Stimulated activated CD8-positive, alpha-beta memory T cell treated with anti-CD3 and anti-CD28 coated beads, Interleukin-4, amount 100 ng/mL, for 48 hours (primary cell): Measurements from ENCODE around the gene SEC61A1.

ENCODE experiments used
- DNase-seq: peaks from one replicate; pipeline ENCODE4 v3.0.0-alpha.2; 2020

The SEC61A1 gene

DNA sequence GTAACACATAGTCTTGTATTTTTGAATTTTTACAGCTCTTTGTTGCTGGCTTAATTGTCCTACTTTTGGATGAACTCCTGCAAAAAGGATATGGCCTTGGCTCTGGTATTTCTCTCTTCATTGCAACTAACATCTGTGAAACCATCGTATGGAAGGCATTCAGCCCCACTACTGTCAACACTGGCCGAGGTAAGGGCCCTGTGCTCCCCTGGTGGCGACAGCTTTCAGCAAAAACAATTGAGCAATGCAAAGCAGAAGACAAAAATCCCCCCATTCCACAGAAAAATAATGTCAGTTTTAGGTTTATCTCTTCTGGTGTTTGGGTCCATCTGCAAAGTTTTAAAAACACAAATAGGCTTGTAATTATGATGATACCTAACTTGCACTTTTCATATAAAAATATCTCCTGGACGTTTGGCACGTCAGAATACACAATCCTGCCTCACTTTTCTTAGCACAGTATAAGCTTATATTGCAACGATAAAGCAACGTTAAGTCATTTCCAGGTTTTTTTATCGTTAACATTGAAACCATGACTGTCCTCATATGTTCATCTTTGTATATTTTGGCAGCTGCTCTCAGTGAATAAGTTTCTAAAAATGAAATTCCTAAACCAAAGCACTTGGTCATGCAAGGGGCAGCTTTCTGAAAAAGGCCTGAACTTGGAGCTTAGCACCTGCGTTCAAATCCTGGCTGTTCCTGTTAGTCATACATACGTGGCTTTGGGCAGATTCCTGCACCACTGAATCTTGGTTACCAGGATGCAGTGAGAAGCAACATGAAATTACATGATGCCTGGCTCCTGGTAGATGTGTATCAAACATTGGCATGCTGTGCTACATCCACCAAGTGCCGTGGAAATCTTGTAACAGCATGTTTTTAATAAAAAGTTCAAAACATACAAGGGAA, 8.5 kb downstream of the SEC61A1 start:
- no peak for DNase-seq

DNA sequence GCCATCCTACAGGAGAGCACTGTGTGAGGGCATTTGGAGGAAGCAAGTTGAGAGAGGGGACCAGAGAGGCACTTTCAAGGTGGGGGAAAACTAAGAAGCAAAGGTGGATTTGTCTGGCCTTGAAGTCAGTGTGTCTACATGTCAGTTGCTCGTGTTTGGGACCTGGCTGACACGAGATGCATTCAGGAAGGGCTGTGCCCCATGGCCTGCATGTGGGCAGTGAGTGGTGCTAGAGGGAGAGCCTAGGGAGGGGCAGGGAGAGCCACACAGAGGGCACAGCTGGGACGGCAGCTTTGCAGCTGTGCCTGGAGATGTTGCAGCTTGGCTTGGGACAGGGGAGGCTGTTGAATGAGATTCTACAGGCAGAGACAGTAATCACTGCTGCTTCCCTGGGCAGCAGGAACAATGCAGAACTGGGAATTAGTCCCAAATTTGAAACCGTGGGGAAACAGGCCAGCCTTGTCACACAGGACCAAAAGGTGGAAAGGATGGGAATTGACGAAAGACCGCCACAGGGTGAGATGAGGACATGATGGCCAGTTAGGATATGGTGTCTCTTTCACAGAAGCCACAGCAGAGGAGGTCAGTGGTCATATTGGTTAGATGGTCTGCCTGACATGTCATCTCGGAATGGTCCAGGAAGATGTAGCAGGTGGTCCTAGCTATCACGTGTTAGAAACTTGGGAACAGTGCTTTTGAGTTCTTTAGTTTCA, 10.0 kb downstream of the SEC61A1 start:
- DNase-seq, result no peak

DNA sequence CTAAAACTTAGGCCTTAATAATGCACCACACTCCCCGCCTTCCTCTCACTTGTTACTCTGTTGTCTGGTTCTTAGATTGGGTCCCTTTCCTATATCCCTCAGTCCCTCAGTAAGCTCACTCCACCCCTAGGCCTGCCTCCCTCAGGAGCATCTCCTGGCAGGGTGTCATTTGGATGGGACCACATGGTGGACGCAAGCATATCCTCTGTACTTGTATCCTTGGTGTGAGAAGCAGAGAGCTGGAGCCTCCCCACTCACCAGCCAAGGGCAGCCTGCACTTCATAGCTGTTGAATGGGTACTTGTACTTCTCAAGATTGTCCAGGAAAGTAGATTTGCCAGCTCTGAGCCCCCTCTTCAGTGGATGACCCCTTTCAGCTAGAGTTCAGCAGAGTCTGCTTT, 11.6 kb downstream of the SEC61A1 start:
- no peak for DNase-seq

DNA sequence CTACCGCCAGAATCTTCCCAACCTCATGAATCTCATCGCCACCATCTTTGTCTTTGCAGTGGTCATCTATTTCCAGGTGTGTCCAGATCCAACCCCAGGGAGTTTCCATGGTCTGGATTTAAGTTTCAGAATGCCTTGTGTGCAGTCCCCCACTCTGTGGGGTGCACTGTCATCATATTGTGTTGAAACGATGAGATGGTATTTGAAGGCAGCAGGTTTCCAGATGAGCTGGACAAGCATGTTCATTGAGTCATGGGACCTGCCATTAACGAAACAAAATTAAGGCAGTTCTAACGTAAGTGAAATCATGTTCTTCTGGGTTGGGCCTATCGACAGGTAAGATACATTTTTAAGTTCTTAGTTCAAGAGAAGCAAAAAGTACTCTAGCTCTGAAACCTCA, 12.7 kb downstream of the SEC61A1 start:
- DNase-seq, result no peak

DNA sequence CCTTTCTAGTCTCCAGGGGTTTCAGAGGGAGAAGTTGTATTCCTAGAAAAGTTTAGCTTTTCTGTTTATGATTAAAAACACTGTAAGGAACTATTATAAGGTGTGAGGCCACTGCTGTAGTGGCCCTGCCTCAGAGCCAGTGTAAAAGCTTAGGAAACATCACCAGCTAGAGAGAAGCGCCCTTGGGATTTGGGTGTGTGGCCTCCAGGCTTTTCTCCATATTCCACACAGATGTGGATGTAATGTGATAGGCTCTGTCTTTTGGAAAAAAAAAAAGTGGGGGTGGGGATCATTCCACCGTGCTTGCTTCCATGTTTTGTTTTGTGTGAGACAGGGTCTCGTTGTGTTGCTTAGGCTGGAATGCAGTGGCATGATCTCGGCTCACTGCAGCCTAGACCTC, 13.9 kb downstream of the SEC61A1 start:
- DNase-seq, result no peak

DNA sequence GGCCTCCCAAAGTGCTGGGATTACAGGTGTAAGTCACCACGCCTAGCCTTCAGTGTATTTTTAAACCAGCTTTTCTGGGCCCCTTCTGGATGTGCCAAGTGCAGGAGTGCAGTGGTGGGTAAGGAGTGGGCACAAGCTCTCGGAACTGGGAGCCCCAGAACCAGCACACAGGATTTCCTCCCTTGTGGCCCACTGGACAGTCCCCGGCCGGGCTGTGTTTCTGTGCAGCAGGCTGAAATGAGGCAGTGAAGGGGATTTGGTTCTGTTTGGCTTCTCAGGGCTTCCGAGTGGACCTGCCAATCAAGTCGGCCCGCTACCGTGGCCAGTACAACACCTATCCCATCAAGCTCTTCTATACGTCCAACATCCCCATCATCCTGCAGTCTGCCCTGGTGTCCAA, 14.4 kb downstream of the SEC61A1 start:
- no peak for DNase-seq

DNA sequence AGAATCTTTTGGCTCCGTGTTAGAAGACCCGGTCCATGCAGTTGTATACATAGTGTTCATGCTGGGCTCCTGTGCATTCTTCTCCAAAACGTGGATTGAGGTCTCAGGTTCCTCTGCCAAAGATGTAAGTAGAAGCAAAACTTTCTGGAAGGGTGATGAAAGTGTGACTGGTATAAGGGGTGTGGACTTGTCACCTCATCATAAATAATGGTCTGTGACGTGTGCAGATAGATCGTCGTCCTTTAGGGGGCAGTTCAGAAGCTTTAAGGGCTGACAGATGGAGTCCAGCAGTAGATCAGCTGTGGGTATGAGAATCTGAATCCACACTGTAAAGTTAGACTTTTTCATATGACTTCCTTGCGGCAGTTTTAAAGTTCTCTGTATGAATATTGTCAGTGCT, 15.3 kb downstream of the SEC61A1 start:
- no peak for DNase-seq

DNA sequence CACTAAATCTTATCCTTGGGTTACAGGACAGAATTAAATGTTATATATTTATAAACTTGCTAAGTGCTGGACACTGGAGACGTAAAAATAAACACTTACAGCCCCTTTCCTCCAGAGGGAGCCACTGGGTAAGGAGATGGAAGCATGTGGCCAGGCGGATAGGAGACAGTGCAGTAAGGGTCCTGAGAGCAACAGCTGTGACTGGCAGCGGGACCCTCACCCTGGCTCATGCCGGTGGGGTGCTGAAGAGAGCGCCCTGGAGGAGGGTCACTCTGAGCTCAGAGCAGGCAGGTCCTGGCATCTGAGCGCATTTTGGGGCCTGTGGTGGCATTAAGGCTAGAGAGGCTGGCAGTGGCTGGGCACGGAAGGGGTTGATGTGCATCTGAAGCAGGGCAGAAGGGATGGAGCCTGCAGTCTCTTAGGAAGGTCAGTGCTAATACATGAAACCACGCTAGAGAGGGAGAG, 16.0 kb downstream of the SEC61A1 start:
- DNase-seq, result no peak

DNA sequence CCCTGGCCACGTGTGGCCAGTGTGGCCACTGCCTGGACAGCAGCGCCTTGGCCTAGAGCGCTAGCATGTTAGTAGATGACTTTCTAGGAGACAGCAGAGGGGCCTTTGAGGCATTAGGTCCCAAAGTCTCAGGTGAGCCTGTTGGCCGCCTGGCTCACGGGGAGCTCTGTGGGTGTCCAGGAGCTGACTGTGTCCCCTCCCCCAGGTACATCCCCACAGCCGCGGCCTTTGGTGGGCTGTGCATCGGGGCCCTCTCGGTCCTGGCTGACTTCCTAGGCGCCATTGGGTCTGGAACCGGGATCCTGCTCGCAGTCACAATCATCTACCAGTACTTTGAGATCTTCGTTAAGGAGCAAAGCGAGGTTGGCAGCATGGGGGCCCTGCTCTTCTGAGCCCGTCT, 17.0 kb downstream of the SEC61A1 start:
- DNase-seq, result no peak

DNA sequence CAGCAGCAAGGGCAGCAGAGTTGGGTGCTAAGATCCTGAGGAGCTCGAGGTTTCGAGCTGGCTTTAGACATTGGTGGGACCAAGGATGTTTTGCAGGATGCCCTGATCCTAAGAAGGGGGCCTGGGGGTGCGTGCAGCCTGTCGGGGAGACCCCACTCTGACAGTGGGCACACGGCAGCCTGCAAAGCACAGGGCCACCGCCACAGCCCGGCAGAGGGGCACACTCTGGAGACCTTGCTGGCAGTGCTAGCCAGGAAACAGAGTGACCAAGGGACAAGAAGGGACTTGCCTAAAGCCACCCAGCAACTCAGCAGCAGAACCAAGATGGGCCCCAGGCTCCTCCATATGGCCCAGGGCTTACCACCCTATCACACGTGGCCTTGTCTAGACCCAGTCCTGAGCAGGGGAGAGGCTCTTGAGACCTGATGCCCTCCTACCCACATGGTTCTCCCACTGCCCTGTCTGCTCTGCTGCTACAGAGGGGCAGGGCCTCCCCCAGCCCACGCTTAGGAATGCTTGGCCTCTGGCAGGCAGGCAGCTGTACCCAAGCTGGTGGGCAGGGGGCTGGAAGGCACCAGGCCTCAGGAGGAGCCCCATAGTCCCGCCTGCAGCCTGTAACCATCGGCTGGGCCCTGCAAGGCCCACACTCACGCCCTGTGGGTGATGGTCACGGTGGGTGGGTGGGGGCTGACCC, 18.8 kb downstream of the SEC61A1 start:
- no peak for DNase-seq

DNA sequence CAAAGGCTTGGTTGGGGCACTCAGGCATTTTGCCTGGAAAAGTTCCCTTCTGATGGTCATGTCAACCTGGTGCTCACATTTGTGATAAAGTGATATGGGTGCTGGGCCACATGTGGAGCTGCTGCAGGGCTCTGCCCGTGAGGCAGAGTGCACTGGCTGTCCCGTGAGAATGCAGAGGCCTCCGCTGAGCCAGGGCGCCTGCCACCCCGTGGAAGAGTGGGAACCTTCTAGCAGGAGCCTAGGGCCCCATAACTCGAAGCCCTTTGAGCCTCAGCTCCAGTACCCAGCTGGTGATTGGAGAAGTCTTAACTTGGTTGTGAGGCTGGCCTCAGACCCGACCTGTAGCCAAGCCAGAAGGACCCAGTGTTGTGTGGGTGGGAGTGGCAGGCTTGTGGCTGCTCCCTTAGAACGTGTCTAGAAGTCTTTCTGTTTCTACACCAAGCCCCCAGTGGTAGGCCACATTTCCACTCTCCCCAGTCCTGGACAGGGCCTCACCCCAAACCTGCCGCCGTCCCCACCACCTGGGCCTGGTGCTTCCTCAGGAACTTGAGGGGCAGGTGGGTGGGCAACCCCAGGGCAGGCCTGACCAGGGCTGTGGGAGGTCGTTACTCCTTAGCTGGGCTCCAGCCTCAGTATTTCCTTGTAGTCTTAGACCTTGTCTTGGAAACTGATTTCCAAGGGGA, 19.7 kb downstream of the SEC61A1 start:
- no peak for DNase-seq

DNA sequence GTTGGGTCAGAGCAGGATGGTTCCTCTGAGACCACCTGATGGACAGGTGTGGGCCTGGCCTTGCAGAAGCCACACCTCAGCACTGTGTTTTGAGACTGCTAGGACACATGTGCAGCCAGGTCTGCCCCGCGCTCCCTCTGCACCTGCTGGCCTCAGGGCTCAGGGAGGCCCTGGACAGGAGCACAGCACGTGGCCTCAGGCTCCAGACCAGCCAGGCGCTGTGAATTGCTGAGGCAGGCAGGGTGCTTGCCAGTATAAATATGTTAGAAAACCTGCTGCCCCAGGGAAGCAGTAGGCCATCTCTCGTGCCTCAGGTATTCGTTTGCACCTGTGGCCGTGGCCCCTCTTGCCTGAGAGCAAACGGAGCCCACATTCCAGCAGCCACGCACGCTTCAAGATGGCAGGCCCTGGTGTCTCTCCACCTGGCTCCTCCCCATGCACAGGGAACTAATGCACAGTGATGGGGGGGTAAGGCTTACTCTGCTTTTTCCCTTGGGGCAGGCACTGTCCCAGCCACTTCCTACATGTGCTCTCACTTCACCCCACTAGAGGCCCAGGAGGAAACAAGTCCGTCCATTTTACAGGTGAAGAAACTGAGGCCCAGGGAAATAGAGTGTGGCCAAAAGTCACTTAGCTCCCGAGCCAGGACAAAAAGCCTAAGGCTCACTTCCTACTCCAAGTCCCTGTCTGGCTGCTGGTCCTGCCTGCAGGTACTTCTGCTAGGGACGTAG, 20.4 kb downstream of the SEC61A1 start:
- DNase-seq, result no peak

DNA sequence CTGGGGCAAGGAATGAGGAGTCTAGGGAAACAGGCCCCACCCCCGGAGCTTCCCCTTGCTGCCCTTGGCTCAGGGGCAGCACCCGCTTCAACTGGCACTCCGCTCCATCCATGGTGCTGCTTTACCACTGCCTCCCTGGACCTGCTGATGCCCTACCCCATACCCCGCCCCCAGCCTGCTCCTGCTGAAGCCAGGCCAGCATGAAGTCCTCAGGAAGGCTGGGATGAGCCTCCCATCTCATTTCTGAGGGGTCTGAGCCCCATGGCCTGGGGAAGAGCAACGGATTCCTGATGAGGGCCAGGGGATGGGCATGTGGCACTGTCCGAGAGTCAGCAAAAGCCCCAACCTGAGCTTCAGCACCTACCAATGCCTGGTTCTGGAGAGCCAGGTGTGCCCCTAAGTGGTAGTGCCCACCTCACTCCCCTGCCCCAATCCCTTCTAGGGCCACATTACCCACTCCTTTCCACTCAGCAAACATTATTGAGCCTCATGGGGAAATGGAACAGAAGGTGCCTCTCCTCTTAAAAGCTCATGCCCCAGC, 21.0 kb downstream of the SEC61A1 start:
- no peak for DNase-seq

DNA sequence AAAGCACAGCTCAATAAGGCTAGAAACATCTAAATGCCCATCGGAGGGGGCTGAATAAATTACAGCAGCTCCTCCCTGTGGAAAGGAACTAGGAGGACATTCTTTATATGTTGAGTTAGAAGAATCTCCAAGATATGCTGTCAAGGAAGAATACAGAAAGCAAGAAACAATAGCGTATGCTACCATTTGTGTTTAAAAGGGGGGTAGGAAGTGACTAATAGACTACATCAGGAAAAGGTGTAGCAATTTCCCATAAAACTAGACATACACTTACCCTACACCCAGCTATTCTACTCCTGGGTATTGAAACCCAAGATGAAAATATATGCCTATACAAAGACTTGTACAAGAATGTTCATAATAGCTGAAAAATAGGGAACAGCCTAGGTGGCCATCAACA, 21.6 kb downstream of the SEC61A1 start:
- no peak for DNase-seq

DNA sequence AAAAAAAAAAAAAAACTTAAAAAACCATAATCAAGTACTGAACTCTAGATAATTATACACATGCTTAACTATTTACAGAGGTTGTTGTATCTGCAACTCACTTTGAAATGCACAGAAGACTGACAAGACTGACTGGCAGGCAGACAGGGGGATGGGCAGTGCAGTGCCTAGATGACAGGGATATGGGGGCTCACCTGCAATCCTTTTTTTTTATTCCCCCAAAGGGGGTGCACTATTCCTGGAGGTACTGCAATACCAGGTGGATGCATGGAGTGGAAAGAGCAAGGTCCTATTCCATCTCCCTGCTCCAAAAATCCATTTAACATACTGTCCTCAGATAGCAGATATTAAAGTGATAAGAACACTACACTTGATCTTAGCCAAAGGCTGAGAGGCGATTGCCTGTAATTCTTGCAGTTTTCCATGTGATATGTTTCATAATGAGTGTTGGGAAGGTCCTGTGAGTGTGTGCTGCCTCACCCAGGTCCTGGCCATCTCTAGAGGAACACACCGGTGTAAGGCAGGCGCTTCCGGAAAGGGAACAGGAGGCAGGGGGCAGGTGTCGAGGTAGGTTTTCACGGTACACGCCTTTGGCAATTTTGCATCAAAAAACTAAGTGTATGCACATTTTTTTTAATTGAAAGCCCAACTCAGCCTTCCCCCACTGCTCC, 22.7 kb downstream of the SEC61A1 start:
- no peak for DNase-seq

DNA sequence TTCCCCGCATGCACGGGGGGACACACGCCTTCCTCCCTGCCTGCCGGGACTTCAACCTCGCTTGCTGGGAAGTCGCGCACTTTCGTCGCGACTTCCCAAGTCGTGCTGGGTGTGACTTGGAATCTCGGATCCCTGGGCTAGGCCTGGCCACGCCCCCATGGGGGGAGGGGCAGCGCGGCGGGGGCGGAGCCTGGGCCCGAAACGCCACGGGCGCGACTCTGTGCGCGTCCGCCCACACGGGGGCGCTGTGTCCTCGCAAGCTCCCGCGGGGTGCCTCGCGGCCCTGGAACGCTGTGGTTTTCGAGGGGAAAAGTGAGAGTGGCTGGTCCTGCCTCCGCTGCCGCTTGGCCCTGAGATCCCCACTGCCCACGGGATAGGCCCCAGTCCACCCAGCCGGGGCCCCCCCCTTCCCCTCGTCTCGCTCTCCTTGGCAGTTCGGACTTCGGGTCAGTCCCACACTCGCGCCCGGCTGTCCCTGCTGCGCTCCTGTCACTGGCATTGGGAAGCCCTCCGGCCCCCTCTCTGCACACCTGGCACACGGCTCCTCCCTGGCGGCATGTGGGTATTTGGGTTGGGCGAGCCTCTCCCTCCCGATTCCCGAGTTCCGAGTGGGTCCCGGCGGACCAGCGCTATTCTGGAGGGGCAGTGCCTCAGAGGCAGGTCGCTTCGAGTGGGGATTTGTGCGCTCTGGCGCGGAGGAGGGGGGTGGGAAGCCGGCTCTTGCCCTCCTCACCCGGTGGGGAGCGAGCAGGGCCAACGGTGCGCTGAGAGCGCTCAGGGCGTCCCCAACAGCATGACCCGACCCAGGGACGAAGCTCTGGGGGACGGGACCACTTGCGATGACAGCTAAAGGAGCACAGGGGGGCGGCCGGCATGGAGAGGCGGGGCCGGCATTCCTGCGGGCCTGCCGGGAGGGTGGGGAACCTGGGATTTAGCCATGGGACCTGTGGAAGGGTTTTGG, 23.6 kb downstream of the SEC61A1 start:
- DNase-seq, result peak; percentile 91

DNA sequence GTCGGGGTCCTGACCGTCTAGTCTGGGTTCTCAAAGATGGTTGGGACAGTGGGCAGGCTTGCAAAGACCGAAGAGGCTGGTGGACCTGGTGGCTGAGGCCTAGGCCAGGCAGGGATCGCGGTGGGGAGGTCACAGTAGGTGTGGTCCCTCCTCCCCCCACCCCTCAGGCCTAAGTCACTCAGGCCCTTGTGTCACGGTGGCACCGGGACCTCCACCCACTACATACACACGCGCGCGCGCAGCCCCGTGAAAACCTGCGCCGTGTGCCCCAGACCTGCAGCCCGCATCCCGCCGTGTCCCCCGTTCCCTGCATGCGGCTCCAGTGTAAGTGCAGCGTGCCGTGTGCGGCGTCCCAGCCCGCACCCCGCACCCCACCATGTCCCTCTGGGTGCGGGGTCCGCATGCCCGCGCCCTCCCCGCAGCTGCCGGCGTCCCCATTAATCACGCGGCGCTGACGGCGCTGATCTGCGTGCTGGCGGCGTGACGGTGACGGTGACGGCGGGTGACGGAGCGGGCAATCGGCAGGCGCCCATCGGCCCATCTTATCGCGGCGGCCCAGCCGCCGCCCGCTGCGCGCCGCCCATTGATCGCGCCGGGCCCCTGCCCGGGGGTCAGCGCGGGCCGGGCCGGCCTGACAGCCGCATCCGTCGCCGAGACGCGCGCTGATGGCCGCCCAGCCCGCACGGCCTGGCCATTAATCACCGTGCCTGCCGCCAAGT, 24.4 kb downstream of the SEC61A1 start:
- peak; percentile 50 for DNase-seq

DNA sequence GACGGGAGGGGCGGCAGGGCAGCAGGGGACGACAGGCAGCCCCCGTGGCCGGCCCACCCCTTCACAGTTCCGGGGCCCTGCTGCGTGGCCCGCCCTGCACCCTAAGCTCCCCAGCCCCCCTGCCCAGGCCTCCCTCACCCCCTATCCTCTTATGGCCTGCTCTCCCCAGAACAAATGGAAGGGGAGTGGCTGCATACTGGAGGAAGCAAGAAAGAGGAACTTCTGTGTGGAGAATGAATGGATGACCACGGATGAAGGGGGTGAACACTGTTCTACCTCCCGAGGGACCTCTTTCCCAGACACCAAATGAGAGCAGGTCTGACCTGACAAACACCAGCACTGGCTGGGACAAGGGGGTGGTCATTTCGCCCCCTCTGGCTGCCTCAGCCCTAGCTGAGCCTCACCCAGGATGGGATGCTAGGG, 25.0 kb downstream of the SEC61A1 start:
- no peak for DNase-seq

DNA sequence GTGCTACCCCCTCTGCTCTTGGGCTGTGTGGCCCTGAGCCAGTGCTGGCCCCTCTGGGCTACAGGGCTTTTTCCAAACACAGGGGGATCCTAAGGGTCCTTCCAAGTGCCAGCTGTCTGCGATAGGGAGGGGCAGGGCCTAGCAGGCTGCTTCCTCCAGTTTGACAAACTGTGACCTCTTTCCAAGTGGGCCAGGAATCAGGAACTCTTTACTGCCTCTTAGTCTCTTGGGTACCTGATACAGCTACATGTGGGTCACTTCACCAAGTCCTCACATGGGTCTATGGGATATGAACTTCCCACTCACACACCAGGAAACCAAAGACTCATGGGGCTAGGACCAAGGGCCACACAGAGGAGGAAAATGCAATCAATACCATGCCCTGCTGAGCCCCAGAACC, 25.4 kb downstream of the SEC61A1 start:
- DNase-seq, result no peak
